PFSK-1 (cell line): Measurements from ENCODE around the gene SKAP1.

Source experiments
- FOXP2 ChIP-seq: optimal IDR thresholded peaks from 2 replicates; pipeline ENCODE3; 2011; ENCODE audit warnings: borderline replicate concordance, control low read depth, inconsistent platforms; ENCODE audit not compliant: insufficient read depth; ENCODE audit errors: extremely low read length, extremely low read depth
- POLR2AphosphoS5 ChIP-seq: IDR thresholded peaks from 2 replicates; pipeline ENCODE4 v1.6.1; 2012; ENCODE audit warnings: low read depth, mild to moderate bottlenecking, control low read depth, low read length, moderate library complexity
- SIN3A ChIP-seq: IDR thresholded peaks from 2 replicates; pipeline ENCODE4 v1.6.1; 2012; ENCODE audit warnings: mild to moderate bottlenecking, low read length, moderate library complexity, borderline replicate concordance; ENCODE audit not compliant: insufficient read depth
- TAF1 ChIP-seq: IDR thresholded peaks from 2 replicates; pipeline ENCODE4 v1.6.1; 2012; ENCODE audit warnings: low read length, control low read depth, borderline replicate concordance; ENCODE audit not compliant: insufficient read depth
- TF ChIP-seq, protein P1 (sequence below), 2 experiments: IDR thresholded peaks; 2 replicates each; pipeline versions ENCODE4 v1.6.1 to v1.8.0; 2011 to 2012; ENCODE audit warnings: low read depth in 2 of 2, low read length in 2 of 2, control low read depth in 1 of 2, inconsistent platforms in 1 of 2, mild to moderate bottlenecking in 1 of 2, moderate library complexity in 1 of 2; ENCODE audit not compliant: insufficient read depth in 1 of 2

SKAP1 gene

DNA sequence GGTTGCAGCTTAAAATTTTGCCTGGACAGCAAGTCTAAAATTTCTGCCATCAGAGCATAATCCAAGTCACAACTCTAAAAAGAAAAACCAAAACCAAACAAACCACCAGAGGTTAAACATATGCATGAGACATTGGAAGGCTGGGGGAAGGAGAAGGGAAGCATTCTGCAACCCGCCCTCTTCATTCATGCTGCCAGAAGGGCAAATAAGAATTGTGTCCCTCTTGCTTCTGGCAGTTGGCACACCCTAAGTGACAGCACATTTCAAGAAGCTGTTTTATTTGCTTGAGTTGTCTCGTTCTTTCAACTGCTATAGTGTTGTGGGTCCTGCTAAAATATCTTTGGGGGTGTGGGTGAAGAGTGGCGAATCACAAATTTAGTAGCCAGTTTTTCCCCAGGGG, 99.6 kb downstream of the SKAP1 start:
- TF ChIP-seq TAF1 (no peak), FOXP2 (no peak), SIN3A (no peak), POLR2AphosphoS5 (no peak)
- TF ChIP-seq, protein P1, sequence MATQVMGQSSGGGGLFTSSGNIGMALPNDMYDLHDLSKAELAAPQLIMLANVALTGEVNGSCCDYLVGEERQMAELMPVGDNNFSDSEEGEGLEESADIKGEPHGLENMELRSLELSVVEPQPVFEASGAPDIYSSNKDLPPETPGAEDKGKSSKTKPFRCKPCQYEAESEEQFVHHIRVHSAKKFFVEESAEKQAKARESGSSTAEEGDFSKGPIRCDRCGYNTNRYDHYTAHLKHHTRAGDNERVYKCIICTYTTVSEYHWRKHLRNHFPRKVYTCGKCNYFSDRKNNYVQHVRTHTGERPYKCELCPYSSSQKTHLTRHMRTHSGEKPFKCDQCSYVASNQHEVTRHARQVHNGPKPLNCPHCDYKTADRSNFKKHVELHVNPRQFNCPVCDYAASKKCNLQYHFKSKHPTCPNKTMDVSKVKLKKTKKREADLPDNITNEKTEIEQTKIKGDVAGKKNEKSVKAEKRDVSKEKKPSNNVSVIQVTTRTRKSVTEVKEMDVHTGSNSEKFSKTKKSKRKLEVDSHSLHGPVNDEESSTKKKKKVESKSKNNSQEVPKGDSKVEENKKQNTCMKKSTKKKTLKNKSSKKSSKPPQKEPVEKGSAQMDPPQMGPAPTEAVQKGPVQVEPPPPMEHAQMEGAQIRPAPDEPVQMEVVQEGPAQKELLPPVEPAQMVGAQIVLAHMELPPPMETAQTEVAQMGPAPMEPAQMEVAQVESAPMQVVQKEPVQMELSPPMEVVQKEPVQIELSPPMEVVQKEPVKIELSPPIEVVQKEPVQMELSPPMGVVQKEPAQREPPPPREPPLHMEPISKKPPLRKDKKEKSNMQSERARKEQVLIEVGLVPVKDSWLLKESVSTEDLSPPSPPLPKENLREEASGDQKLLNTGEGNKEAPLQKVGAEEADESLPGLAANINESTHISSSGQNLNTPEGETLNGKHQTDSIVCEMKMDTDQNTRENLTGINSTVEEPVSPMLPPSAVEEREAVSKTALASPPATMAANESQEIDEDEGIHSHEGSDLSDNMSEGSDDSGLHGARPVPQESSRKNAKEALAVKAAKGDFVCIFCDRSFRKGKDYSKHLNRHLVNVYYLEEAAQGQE (IDR thresholded peaks at IDR 0.05; ENCODE audit: insufficient read depth in 1 of 2, low read depth in 2 of 2, low read length in 2 of 2), result no peak

DNA sequence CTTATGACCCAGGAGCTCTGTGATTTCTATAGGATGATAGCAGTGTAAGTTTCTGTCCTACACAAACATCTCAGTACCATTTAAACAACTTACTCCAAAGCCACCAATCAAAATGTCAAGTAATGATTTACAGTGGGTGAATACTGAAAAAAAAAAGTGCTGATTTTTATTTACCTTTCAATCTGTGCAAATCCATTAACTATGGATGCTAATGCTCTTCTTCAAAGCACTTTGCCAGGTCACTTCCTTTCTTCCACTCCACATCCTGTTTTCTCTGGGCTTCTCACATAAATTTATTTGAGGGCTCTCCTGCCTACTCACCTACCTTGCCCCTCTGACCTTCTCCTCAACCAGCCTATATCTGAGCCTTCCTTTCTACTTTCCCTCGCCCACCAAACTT, 101.6 kb downstream of the SKAP1 start:
- no peak for TF ChIP-seq SIN3A
- no peak for TF ChIP-seq TAF1
- TF ChIP-seq FOXP2, result no peak
- TF ChIP-seq, protein P1 (IDR thresholded peaks at IDR 0.05; ENCODE audit: insufficient read depth in 1 of 2, low read depth in 2 of 2, low read length in 2 of 2), result no peak
- no peak for TF ChIP-seq POLR2AphosphoS5

DNA sequence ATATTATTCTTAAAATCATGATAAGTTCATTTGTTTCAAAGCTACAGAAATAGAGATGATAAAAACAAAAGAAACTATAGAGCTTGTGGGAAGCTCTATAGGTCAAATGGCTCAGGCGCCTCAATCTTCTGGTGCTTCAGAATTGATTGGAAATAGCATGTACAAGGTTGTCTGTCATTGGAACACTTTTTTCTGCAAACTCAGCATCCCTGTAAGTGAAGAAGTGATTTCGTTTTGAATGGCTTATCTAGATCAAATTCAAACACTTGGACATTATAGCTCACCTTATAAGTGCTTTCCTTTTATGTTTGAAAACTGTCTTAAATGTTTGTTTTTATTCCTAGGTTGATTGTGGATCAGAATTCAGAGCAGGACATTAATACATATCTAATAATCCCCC, 103.7 kb downstream of the SKAP1 start:
- TF ChIP-seq, protein P1 (IDR thresholded peaks at IDR 0.05; ENCODE audit: insufficient read depth in 1 of 2, low read depth in 2 of 2, low read length in 2 of 2), result no peak
- no peak for TF ChIP-seq SIN3A
- TF ChIP-seq FOXP2, result no peak
- no peak for TF ChIP-seq TAF1
- TF ChIP-seq POLR2AphosphoS5, result no peak

DNA sequence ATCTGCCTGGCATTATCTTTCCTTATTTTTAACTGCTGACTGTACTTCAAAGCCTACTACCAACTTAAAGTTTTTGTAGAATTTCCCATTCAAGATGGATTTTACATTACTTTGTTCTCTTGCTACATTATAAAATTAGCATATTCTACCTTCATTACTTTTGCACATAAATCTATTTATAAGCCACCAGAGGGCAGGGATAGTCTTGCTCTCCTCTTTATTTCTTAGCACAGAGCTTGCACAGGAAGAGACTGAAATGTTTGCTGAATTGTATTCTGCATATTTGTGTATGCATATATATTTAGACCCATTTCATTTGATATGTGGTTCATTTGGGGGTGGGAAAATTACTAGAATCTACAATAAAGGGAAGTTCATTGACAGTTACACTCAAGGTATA, 108.0 kb downstream of the SKAP1 start:
- TF ChIP-seq SIN3A (no peak), FOXP2 (no peak), TAF1 (no peak), POLR2AphosphoS5 (no peak)
- TF ChIP-seq, protein P1 (IDR thresholded peaks at IDR 0.05; ENCODE audit: insufficient read depth in 1 of 2, low read depth in 2 of 2, low read length in 2 of 2), result no peak

DNA sequence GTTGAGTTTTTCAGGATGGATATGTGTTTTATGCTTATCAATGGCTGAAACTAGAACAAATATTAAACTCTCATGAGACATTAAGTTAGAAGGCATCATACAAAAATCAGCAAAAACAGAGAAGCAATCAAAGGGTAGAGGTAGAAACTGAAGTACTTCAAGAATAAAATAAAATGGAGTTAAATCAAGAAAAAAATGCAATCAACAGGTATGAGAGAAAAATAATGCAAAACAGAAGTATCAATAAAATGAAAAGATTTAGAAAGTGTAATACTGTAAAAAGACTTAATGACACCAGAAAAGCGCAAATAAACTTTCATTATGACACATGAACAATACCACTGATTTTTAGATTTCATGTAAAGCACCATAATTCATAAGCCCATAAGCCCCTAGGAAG, 112.3 kb downstream of the SKAP1 start:
- TF ChIP-seq FOXP2 (no peak), SIN3A (no peak), POLR2AphosphoS5 (no peak), TAF1 (no peak)
- TF ChIP-seq, protein P1 (IDR thresholded peaks at IDR 0.05; ENCODE audit: insufficient read depth in 1 of 2, low read depth in 2 of 2, low read length in 2 of 2), result no peak
